IMR-90 (cell line): ENCODE results near the gene PAX2. TPM values are rescaled to one million over a fixed set of nuclear protein-coding genes. Genes with fewer than 3 reads are reported as not detected.

Experiments used
- ATAC-seq: fragments of 200-7000 bp; cut with Tn5 transposase; 2 replicates; pipeline ENCODE4 v1.9.1; 2020; ENCODE audit warnings: low read depth, mild to moderate bottlenecking, moderate library complexity
- BruUV-seq: library from RNA; stranded (reverse); fragments of 400-500 nt; replicated peaks from 2 replicates; lab custom pipeline; 2021; lab: Mats Ljungman, UMichigan
- CTCF ChIA-PET: fragments of 300-600 bp; formaldehyde crosslinking; extraction: SDS; loops from one replicate; lab custom pipeline; 2021; ENCODE audit warnings: antibody characterized with exemption; lab: Yijun Ruan, JAX
- POLR2A ChIA-PET: fragments of 300-600 bp; sonication (Branson Sonifier 250); formaldehyde crosslinking; loops from one replicate; lab custom pipeline; 2022; ENCODE audit warnings: antibody characterized with exemption; ENCODE audit not compliant: unreplicated experiment; lab: Charles Lee
- DNase-seq: peaks from one replicate; pipeline ENCODE4 v3.0.0; 2013
- H2AFZ ChIP-seq: replicated peaks from 2 replicates; pipeline ENCODE3; 2013; ENCODE audit warnings: low read length, mild to moderate bottlenecking; ENCODE audit not compliant: poor library complexity
- H2AK5ac ChIP-seq: 2 replicates; pipeline ENCODE4 v1.6.1; 2013; ENCODE audit warnings: low read depth, low read length, inconsistent platforms
- H2AK9ac ChIP-seq: replicated peaks from 2 replicates; pipeline ENCODE3; 2013; ENCODE audit warnings: mild to moderate bottlenecking, low read depth, low read length, moderate library complexity; ENCODE audit not compliant: poor library complexity
- H2BK120ac ChIP-seq: 2 replicates; pipeline ENCODE4 v1.6.1; 2013; ENCODE audit warnings: low read depth, low read length, inconsistent platforms
- H2BK15ac ChIP-seq: 3 replicates; pipeline ENCODE4 v1.6.1; 2013; ENCODE audit warnings: low read depth, low read length, inconsistent platforms
- H2BK20ac ChIP-seq: 2 replicates; pipeline ENCODE4 v1.6.1; 2013; ENCODE audit warnings: low read depth, mild to moderate bottlenecking, inconsistent platforms, low read length, moderate library complexity
- H2BK5ac ChIP-seq: 2 replicates; pipeline ENCODE4 v1.6.1; 2013; ENCODE audit warnings: mild to moderate bottlenecking, low read depth, low read length, inconsistent platforms; ENCODE audit not compliant: poor library complexity, severe bottlenecking
- H3K14ac ChIP-seq: replicated peaks from 2 replicates; pipeline ENCODE4 v1.6.1; 2013; ENCODE audit warnings: low read depth, low read length, inconsistent platforms
- H3K18ac ChIP-seq: 2 replicates; pipeline ENCODE4 v1.6.1; 2013; ENCODE audit warnings: low read depth, low read length, control low read depth
- H3K23ac ChIP-seq: 2 replicates; pipeline ENCODE4 v1.6.1; 2013; ENCODE audit warnings: low read depth, low read length, inconsistent platforms
- H3K27ac ChIP-seq: 2 replicates; pipeline ENCODE4 v1.5.1; 2013; ENCODE audit warnings: mild to moderate bottlenecking, control low read depth, low read length; ENCODE audit not compliant: insufficient read depth
- H3K27me3 ChIP-seq: 2 replicates; pipeline ENCODE4 v1.6.1; 2013; ENCODE audit warnings: low read length; ENCODE audit not compliant: control insufficient read depth, insufficient read depth
- H3K36me3 ChIP-seq: 2 replicates; pipeline ENCODE4 v1.6.1; 2013; ENCODE audit warnings: low read length, mixed read lengths; ENCODE audit not compliant: control insufficient read depth, insufficient read depth
- H3K4ac ChIP-seq: 2 replicates; pipeline ENCODE4 v1.6.1; 2013; ENCODE audit warnings: low read depth, low read length, inconsistent platforms
- H3K4me1 ChIP-seq: 2 replicates; pipeline ENCODE4 v1.6.1; 2013; ENCODE audit warnings: low read length, mixed read lengths; ENCODE audit not compliant: control insufficient read depth, insufficient read depth
- H3K4me2 ChIP-seq: 2 replicates; pipeline ENCODE4 v1.6.1; 2013; ENCODE audit warnings: low read depth, mild to moderate bottlenecking, control low read depth, low read length, moderate library complexity
- H3K4me3 ChIP-seq: 2 replicates; pipeline ENCODE4 v1.5.1; 2013; ENCODE audit warnings: low read depth, mild to moderate bottlenecking, control low read depth, low read length, moderate library complexity; ENCODE audit not compliant: insufficient read depth
- H3K56ac ChIP-seq: 2 replicates; pipeline ENCODE4 v1.6.1; 2013; ENCODE audit warnings: low read length, inconsistent platforms; ENCODE audit not compliant: insufficient read depth; ENCODE audit errors: extremely low read depth
- H3K79me1 ChIP-seq, 2 experiments: 2 replicates each; pipeline ENCODE4 v1.6.1; 2013; ENCODE audit warnings: low read length in 2 of 2, inconsistent platforms in 1 of 2, low read depth in 1 of 2
- H3K9ac ChIP-seq: 2 replicates; pipeline ENCODE4 v1.6.1; 2013; ENCODE audit warnings: low read depth, low read length, control low read depth
- H3K9me1 ChIP-seq: 2 replicates; pipeline ENCODE4 v1.6.1; 2013; ENCODE audit warnings: low read length, inconsistent platforms; ENCODE audit not compliant: insufficient read depth
- H3K9me3 ChIP-seq: 2 replicates; pipeline ENCODE4 v1.6.1; 2013; ENCODE audit warnings: low read length; ENCODE audit not compliant: control insufficient read depth, insufficient read depth
- H4K20me1 ChIP-seq: 2 replicates; pipeline ENCODE4 v1.6.1; 2013; ENCODE audit warnings: low read length, inconsistent platforms; ENCODE audit not compliant: insufficient read depth
- H4K5ac ChIP-seq: 2 replicates; pipeline ENCODE4 v1.6.1; 2013; ENCODE audit warnings: mild to moderate bottlenecking, low read depth, low read length, control low read depth
- H4K8ac ChIP-seq, 2 experiments: 2 replicates each; pipeline ENCODE4 v1.6.1; 2013; ENCODE audit warnings: low read depth in 2 of 2, low read length in 2 of 2, control low read depth in 1 of 2, inconsistent platforms in 1 of 2
- H4K91ac ChIP-seq: 2 replicates; pipeline ENCODE4 v1.6.1; 2013; ENCODE audit warnings: low read depth, low read length, inconsistent platforms; ENCODE audit not compliant: insufficient read depth
- BHLHE40 ChIP-seq: fragments of 150-350 bp; IDR thresholded peaks from 2 replicates; pipeline ENCODE4 v1.6.1; 2016; ENCODE audit warnings: mild to moderate bottlenecking, low read depth, low read length
- CEBPB ChIP-seq: IDR thresholded peaks from 2 replicates; pipeline ENCODE4 v1.6.1; 2012; ENCODE audit warnings: low read depth, low read length, improper control_type of control experiment
- CHD1 ChIP-seq: IDR thresholded peaks from 2 replicates; pipeline ENCODE4 v1.6.1; 2012; ENCODE audit warnings: low read depth, low read length, improper control_type of control experiment
- CTCF ChIP-seq: conservative IDR thresholded peaks from 2 replicates; pipeline ENCODE4 v1.5.1; 2012; ENCODE audit warnings: mild to moderate bottlenecking, low read depth, low read length, improper control_type of control experiment
- ELK1 ChIP-seq: fragments of 150-350 bp; IDR thresholded peaks from 2 replicates; pipeline ENCODE4 v1.6.1; 2016; ENCODE audit warnings: low read depth, mild to moderate bottlenecking, low read length, moderate library complexity, borderline replicate concordance
- FOS ChIP-seq: fragments of 150-350 bp; IDR thresholded peaks from 2 replicates; pipeline ENCODE4 v1.6.1; 2016; ENCODE audit warnings: low read depth, low read length
- MAFK ChIP-seq: IDR thresholded peaks from 2 replicates; pipeline ENCODE4 v1.6.1; 2012; ENCODE audit warnings: low read depth, low read length, improper control_type of control experiment
- MAZ ChIP-seq: IDR thresholded peaks from 2 replicates; pipeline ENCODE4 v1.6.1; 2012; ENCODE audit warnings: low read depth, mild to moderate bottlenecking, low read length, improper control_type of control experiment, moderate library complexity, borderline replicate concordance
- MXI1 ChIP-seq: IDR thresholded peaks from 2 replicates; pipeline ENCODE4 v1.6.1; 2012; ENCODE audit warnings: low read depth, mild to moderate bottlenecking, low read length, moderate library complexity, borderline replicate concordance
- NFE2L2 ChIP-seq: fragments of 150-350 bp; IDR thresholded peaks from 2 replicates; pipeline ENCODE4 v1.6.1; 2016; ENCODE audit warnings: low read depth, mild to moderate bottlenecking, low read length
- POLR2A ChIP-seq: IDR thresholded peaks from 2 replicates; pipeline ENCODE4 v1.6.1; 2012; ENCODE audit warnings: mild to moderate bottlenecking, low read depth, low read length
- RAD21 ChIP-seq: IDR thresholded peaks from 2 replicates; pipeline ENCODE4 v1.6.1; 2012; ENCODE audit warnings: low read length, improper control_type of control experiment
- RCOR1 ChIP-seq: IDR thresholded peaks from 2 replicates; pipeline ENCODE4 v1.6.1; 2012; ENCODE audit warnings: mild to moderate bottlenecking, low read length, improper control_type of control experiment; ENCODE audit not compliant: insufficient replicate concordance
- RFX5 ChIP-seq: IDR thresholded peaks from 2 replicates; pipeline ENCODE4 v1.8.0; 2012; ENCODE audit warnings: low read depth, mild to moderate bottlenecking, low read length, moderate library complexity
- SMC3 ChIP-seq: fragments of 150-350 bp; IDR thresholded peaks from 2 replicates; pipeline ENCODE4 v1.6.1; 2016; ENCODE audit warnings: low read depth, mild to moderate bottlenecking, antibody characterized with exemption, low read length, moderate library complexity
- USF2 ChIP-seq: fragments of 150-350 bp; IDR thresholded peaks from 2 replicates; pipeline ENCODE4 v1.6.1; 2017; ENCODE audit warnings: mild to moderate bottlenecking, antibody characterized with exemption, low read length, low read depth
- WGBS, 2 experiments: methylation state at CpG; one replicate each; pipeline versions ENCODE4 v1.1.5 to v1.1.7; 2013; ENCODE audit warnings: missing lambda C conversion rate in 2 of 2; ENCODE audit not compliant: insufficient read length in 1 of 2; ENCODE audit errors: extremely low coverage in 2 of 2; 5-methylcytosine and 5-hydroxymethylcytosine counted together
- dilution Hi-C: fragments of 300-500 bp; cut with HindIII; formaldehyde crosslinking; loops from one replicate; pipeline ENCODE4 v1.14.3; 2018; ENCODE audit warnings: low sequenced_read_pairs; ENCODE audit not compliant: unreplicated experiment
- in situ Hi-C: fragments of 300-500 bp; cut with MboI; formaldehyde crosslinking; loops from 3 replicates; pipeline ENCODE4 v1.14.3; 2019; ENCODE audit warnings: low sequenced_read_pairs, inconsistent platforms, mixed read lengths
- intact Hi-C: fragments of 100-400 bp; cut with micrococcal nuclease; formaldehyde crosslinking; loops from 2 replicates; pipeline ENCODE4 v1.10.0; 2022
- polyA plus RNA-seq, 3 experiments: library from polyadenylated mRNA; depleted of rRNA; stranded (reverse); fragments of >200 nt; gene quantifications; 2 replicates each; pipeline ENCODE4 v1.2.3, GENCODE V29; 2012; ENCODE audit warnings: low replicate concordance in 1 of 3
- total RNA-seq: library from RNA; depleted of rRNA; stranded (reverse); fragments of >200 nt; gene quantifications from 2 replicates; pipeline ENCODE4 v1.2.3, GENCODE V29; 2012

The PAX2 gene
- total and polyA plus RNA-seq, 2 of the 4 experiments (the other 2 are of a cell fraction), result not detected

- Histone ChIP-seq H2AK5ac (no peak overlapping the region), H3K4ac (no peak overlapping the region), H3K36me3 (no peaks in the 10 kb centered on the region), H4K20me1 (no peaks in the 10 kb centered on the region), H2BK120ac (no peak overlapping the region), H3K79me1 (no peaks in the 10 kb centered on the region), H2BK15ac (no peak overlapping the region), H3K9ac (no peak overlapping the region), H3K27me3 (peaks cover 52% of the 10 kb centered on the region), H3K4me3 (no peak overlapping the region), H3K23ac (no peak overlapping the region), H3K9me1 (no peaks in the 10 kb centered on the region), H2AFZ (no peak overlapping the region), H4K8ac (no peak overlapping the region), H2BK5ac (no peak overlapping the region), H3K9me3 (peaks cover 1% of the 10 kb centered on the region; the same call in 1 of the 2 replicates), H2BK20ac (no peak overlapping the region), H4K5ac (no peak overlapping the region), H3K4me2 (no peak overlapping the region), H3K14ac (no peak overlapping the region), H3K4me1 (no peaks in the 10 kb centered on the region), H4K91ac (no peak overlapping the region), H3K18ac (no peak overlapping the region), H3K56ac (no peak overlapping the region), H3K27ac (no peak overlapping the region), H2AK9ac (no peak overlapping the region)
- ChIA-PET POLR2A (no interaction called here), CTCF (no interaction called here)
- BruUV-seq, result no TSS peak
- WGBS, 2 experiments, result 52% methylated on average over 5 of the region's 6 CpGs; no CpG with 5 or more reads in 1 of the 2 experiments
- in situ Hi-C loops, result no loop called here
- no peak for ATAC-seq
- TF ChIP-seq MAZ, result no peak
- no peak for TF ChIP-seq SMC3
- no peak for TF ChIP-seq RFX5
- no peak for TF ChIP-seq FOS
- TF ChIP-seq RAD21, result no peak
- no peak for TF ChIP-seq MAFK
- no peak for TF ChIP-seq CEBPB
- no peak for TF ChIP-seq BHLHE40
- TF ChIP-seq NFE2L2, result no peak
- TF ChIP-seq POLR2A, result no peak
- no peak for TF ChIP-seq RCOR1
- TF ChIP-seq CTCF, result no peak
- TF ChIP-seq ELK1, result no peak
- TF ChIP-seq MXI1, result no peak
- TF ChIP-seq USF2, result no peak
- no peak for TF ChIP-seq CHD1
- intact Hi-C loops, result no loop called here
- dilution Hi-C loops, result no loop called here
- DNase-seq, result no peak
Observed at GRCh38 chr10:100707261-100707848, 38.0 kb upstream of the PAX2 start.
